SKM-1 treated with dmso at 0.1 percent for 144 hours (cell line): ENCODE data around the gene ZNF492.

Source experiments
- DNase-seq: peaks from one replicate; lab custom pipeline; 2025; ENCODE audit not compliant: unreplicated experiment; lab: John Stamatoyannopoulos, UW

ZNF492 gene

DNA sequence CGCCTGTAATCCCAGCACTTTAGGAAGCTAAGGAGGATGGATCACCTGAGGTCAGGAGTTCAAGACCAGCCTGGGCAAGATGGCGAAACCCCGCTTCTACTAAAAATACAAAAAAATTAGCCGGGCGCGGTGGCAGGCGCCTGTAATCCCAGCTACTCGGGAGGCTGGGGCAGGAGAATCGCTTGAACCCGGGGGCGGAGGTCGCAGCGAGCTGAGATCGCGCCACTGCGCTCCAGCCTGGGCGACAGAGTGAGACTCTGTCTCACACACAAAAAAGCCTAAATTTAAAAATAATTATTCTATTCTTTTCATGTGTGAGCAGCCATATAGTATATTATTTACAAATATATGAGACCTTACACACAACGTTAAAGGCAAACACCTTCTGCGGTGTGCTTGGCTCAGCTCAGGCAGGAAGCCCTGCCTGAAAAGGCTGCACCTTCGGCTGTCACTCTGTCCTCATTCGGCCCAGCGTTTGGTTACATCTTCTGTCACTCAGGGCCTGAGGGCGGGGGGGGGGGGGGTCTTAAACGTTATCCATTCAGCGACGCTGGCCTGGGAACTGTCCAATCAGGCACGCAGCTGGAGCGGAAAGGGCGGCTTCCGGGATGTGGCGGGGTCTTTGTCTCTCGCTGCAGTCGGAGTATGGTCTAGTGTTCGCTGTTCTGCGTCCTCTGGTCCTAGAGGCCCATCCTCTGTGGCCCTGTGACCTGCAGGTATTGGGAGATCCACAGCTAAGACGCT, at the start of gene ZNF492:
ZNF492 (plus strand) TSS at position 619 of the 744 bp plus-strand sequence. CDS start 19,076 bp downstream, outside the sequence.
- DNase-seq = peak; percentile 80

DNA sequence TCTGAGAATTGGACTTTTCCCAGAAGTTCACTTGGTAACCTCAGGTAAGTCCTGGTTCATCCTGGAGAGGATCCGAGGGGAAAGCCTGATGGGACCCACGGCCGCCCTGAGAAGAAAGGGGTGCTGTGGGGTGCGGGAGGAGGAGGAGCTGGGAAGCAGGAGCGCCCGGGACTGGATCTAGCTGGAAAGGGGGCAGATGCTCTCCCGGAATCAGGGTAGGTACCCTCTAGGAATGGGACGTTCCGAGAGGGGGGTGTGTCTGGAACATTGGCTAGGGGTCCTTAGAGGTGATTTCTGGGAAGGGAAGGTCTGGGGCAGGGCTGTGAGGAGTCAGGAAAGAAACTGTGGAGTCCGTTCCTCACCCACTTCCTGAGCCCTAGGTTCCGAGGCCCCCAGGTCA, 38.7 kb upstream of the ZNF492 start:
- DNase-seq = no peak

DNA sequence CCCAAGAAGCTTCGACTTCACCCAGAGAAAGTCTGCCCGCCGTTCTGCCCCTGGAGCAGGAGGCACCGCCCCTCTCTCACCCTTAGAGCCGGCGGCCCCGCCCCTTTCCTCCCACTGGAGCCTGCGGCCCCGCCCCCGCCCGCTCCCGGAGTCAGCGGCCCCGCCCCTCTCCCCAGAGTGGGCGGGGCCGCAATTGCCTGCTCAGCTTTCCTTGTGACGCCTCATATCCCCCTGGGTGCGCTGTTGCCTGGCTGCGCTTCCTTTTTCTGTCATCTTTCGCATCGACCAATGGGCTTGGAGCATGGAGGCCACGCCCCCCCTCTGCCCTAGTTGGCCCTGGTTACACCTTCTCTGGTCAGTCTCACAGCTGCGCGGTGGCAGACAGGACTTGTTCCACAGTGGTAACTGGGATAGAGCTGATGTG, 38.2 kb upstream of the ZNF492 start:
- no peak for DNase-seq

DNA sequence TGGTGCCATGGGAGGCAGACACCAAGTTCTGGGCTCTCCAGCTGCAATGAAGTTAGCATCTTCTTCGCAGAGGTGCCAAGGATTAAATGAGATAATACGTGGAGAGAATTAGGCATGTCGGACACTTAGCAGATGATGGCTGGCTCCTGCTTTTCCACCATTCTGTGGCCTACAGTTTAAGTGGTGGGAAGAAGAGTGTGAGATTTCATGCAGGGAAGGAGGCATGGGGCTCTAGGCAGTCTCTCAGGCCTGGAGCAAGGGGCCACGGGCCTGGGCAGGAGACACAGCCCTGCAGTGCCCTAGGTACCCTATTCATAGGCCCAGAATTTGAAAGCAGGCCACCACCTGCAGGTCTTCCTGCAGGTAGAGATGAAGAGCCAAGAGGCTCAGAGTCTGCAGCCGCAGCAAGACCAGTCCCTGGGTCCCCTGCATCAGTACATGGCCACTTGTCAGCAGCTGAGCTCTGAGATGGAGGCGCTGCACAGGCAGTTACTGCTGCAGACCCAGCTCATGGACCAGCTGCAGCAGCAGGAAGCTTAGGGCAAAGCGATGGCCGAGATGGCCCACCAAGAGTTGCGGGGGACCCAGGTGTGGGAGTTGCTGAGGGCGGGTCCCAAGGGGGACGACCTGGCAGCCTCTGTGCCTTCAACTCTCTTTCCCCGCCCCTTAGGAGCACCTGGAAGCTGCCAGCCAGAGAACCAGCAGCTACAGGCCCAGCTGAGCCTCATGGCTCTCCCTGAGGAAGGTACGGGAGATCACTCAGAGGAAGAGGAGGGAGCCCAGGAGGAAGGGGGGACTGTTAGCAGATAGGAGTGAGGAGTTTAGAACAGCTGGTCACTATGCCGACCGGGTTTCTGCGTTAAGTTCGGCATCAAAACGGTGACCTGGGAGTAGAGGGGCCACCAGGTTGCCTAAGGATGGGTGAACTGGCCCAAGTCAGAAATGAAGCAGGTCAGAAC, 33.2 kb upstream of the ZNF492 start:
- no peak for DNase-seq

- no peak for DNase-seq
Measured at GRCh38 chr19:22601906-22602630, 32.1 kb upstream of the ZNF492 start.

DNA sequence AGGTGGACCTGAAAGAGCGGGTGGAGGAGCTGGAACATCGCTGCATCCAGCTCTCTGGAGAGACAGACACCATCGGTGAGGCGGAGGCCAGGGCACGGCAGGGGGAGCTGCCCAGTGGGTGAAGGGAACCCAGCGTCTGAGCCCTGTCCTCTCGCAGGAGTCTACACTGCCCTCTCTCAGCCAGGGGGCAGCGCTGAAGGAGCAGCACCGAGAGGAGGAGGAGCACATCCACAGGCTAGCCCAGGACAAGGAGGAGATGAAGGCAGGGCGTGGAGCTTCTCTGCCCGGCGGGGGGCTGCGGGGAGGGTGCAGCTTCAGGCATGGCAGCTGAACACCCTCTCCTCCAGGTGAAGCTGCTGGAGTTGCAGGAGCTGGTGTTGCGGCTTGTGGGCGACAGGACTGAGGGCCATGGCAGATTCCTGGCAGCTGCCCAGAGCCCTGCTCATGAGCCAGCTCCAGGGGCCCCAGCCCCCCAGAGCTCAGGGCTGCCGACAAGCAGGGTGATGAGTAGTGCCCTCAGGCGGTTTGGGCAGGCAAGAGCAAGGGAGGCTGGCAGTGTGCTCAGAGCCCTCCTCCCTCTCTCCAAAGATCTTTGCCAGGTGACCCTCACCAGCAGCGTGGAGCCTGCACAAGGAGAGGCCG, 31.4 kb upstream of the ZNF492 start:
- no peak for DNase-seq

GRCh38 chr19:22603518-22604440, 30.3 kb upstream of the ZNF492 start:
- DNase-seq = no peak

- no peak for DNase-seq
Measured at GRCh38 chr19:22604571-22605274, 29.4 kb upstream of the ZNF492 start.

- DNase-seq = no peak
Measured at GRCh38 chr19:22605275-22606211, 28.6 kb upstream of the ZNF492 start.

GRCh38 chr19:22606212-22606553, 27.9 kb upstream of the ZNF492 start:
- no peak for DNase-seq

DNA sequence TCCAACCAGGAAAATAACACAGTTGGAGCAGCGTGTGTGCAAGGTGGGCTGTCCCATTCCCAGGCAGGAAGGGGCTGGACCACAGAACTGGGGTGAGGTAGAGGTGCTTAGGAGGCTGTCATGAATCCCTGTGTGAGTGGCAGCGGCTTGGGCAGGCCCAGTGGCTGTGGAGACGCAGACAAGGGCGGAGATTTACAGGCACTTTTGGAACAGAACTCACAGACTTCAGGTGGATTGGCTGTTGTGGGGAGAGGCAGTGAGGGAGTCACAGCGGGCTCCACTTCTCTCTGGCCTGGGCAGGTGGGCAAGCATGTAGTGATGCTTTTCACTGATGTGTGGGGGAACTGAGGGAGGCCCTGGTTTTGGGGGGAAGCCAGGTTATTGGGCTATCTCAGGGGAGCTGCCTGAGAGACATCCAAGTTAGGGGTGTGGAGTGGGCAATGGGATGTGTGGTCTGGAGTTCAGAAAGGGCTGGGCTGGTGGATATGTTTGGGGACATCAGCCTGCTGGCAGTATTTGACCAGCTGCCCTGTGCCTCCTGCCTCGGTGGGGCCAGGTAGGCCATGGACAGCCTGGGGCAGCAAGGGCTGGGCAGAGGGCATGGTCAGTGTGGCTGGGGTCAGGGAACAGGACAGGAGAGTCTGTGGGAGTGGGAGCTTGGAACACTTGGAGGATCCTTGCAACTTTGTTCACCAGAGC, 27.0 kb upstream of the ZNF492 start:
- no peak for DNase-seq

DNA sequence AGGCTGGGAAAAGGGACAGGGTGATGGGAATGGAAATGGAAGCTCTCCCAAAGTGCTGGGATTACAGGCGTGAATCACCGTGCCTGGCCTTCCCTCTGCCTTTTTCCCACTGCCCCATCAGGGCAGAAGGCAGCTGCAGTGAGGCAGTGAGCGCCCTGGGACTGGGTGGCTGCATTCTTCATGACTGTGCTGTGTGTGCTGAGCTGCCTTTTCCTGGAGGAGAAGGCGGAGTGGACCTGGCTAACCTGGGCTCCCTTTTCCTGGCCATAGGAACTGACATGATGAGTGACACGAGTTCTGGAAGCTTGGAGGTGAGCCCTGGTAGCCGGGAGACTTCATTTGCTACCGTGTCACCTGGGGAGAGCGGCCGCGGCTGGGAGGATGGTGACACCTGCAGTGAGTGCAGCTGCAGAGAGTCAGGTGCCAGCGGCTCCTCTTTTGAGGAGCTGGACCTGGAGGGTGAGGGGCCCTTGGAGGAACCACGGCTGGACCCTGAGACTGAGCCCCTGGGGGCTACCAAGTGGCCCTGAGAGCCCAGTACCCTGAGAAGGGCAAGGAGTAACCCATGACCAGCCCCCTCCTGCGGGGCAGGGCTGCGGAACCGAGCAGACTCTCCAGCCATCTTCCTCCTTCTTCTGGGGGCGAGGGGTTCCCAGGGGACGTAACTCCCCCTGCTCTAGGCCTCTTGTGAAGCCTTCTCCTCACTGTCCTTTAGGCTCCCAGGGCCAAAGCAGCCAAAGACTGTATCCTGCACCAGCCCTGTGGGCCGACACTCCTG, 26.3 kb upstream of the ZNF492 start:
- DNase-seq = no peak

- DNase-seq = no peak
Measured at GRCh38 chr19:22608441-22608840, 25.7 kb upstream of the ZNF492 start.

- DNase-seq = no peak
Measured at GRCh38 chr19:22609630-22610029, 24.5 kb upstream of the ZNF492 start.

GRCh38 chr19:22610121-22610520, 24.0 kb upstream of the ZNF492 start:
- no peak for DNase-seq

GRCh38 chr19:22612316-22612715, 21.8 kb upstream of the ZNF492 start:
- DNase-seq = no peak

DNA sequence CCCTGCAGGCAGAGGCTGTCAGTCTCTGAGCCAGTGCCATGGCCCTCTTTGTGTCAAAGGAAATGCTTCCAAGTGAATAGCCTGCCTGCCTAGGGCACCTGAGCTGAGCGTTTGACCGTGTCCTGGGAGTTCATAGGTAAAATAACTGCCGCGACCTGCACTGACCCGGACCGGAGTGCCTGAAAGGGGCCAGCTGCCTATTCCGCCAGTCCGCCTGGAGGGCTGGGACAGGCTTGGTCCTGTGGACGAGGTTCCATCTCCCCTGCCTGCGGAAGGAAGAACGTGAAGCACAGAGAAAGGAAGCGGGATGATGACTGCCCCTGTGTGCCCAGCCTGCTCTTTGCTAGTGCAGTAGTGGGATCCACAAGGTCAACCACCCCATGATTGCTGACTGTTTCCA, 17.5 kb upstream of the ZNF492 start:
- DNase-seq = no peak
